Progenitor cell of endocrine pancreas (in vitro differentiated cells): ENCODE measurements around the gene P2RY8. TPM values are rescaled to one million over a fixed set of nuclear protein-coding genes. Genes with fewer than 3 reads are reported as not detected.

Source experiments
- DNase-seq: peaks from one replicate; pipeline ENCODE4 v3.0.0; 2021; ENCODE audit warnings: low spot score; ENCODE audit not compliant: unreplicated experiment
- H3K27ac Mint-ChIP-seq: 2 replicates; pipeline ENCODE4 v1.8.0; 2021; ENCODE audit warnings: mild to moderate bottlenecking, moderate library complexity, mixed read lengths
- H3K27me3 Mint-ChIP-seq: 2 replicates; pipeline ENCODE4 v1.8.0; 2021; ENCODE audit warnings: mixed read lengths
- H3K36me3 Mint-ChIP-seq: 2 replicates; pipeline ENCODE4 v1.8.0; 2022; ENCODE audit warnings: mixed read lengths; ENCODE audit not compliant: insufficient read depth
- H3K4me1 Mint-ChIP-seq: 2 replicates; pipeline ENCODE4 v1.8.0; 2021; ENCODE audit warnings: low read depth, mixed read lengths
- H3K4me3 Mint-ChIP-seq: 2 replicates; pipeline ENCODE4 v1.8.0; 2021; ENCODE audit warnings: low read depth, mild to moderate bottlenecking, moderate library complexity, mixed read lengths
- H3K9me3 Mint-ChIP-seq: 2 replicates; pipeline ENCODE4 v1.8.0; 2021; ENCODE audit warnings: low read depth, mixed read lengths
- long read RNA-seq: library from polyadenylated mRNA; unstranded; transcript quantifications from one replicate; pipeline ENCODE4 v2.0.0, GENCODE V29; 2020
- total RNA-seq: library from RNA; stranded (reverse); gene quantifications from 2 replicates; pipeline ENCODE4 v1.2.1, GENCODE V29; 2021
- TF ChIP-seq, protein P1 (sequence below): fragments of 200-600 bp; sonication (generic); IDR thresholded peaks from one replicate; pipeline ENCODE4 v1.5.0; 2021; ENCODE audit warnings: antibody characterized with exemption, mild to moderate bottlenecking; ENCODE audit not compliant: unreplicated experiment

The P2RY8 gene, protein sequence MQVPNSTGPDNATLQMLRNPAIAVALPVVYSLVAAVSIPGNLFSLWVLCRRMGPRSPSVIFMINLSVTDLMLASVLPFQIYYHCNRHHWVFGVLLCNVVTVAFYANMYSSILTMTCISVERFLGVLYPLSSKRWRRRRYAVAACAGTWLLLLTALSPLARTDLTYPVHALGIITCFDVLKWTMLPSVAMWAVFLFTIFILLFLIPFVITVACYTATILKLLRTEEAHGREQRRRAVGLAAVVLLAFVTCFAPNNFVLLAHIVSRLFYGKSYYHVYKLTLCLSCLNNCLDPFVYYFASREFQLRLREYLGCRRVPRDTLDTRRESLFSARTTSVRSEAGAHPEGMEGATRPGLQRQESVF
- not detected in 2 replicates for total RNA-seq
- long read RNA-seq, result 0 reads

DNA sequence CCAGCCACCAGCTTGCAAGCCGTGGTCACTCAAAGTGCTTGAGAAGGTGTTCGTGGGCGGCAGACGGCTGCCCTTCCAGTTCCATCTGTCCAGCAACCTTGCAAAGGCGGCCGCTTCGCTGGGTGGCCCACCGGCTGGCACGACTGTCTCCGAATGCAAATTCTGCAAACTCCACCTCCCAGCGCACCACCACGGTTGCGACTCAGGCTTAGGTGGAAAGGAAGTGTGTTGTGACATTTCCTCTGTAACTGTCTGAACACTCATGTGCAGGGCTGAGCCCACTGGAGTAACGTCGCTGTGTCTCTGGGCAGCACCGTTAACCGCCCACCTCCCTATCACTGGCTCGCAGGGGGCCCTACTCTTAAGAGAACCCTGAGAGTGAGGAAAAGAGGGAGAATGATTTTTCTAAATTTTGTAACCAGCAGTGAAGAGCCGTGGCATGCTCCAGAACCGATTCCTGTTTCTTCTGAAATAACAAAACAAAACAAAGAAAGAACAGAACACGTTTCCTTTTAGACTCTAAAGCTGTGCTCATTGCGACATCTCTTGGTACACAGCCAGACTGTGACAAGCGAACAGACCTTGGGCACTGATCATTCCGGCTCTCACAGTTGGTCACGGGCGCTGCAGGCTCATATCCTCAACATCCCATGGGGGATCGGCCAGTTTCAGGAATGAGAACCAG lies at the start of gene P2RY8:
P2RY8 (minus strand) TSS at position 155 of the 685 bp plus-strand sequence. CDS start 70,627 bp downstream, outside the sequence.
- H3K4me3 Mint-ChIP-seq, result no peak within 1 kb of the TSS
- no peaks in the 10 kb centered on the region for H3K4me1 Mint-ChIP-seq
- no peak within 1 kb of the TSS for H3K27ac Mint-ChIP-seq
- H3K9me3 Mint-ChIP-seq, result no peaks in the 10 kb centered on the region
- H3K36me3 Mint-ChIP-seq, result no peaks in the 10 kb centered on the region
- no peaks in the 10 kb centered on the region for H3K27me3 Mint-ChIP-seq
- no peak for DNase-seq
- TF ChIP-seq, protein P1, sequence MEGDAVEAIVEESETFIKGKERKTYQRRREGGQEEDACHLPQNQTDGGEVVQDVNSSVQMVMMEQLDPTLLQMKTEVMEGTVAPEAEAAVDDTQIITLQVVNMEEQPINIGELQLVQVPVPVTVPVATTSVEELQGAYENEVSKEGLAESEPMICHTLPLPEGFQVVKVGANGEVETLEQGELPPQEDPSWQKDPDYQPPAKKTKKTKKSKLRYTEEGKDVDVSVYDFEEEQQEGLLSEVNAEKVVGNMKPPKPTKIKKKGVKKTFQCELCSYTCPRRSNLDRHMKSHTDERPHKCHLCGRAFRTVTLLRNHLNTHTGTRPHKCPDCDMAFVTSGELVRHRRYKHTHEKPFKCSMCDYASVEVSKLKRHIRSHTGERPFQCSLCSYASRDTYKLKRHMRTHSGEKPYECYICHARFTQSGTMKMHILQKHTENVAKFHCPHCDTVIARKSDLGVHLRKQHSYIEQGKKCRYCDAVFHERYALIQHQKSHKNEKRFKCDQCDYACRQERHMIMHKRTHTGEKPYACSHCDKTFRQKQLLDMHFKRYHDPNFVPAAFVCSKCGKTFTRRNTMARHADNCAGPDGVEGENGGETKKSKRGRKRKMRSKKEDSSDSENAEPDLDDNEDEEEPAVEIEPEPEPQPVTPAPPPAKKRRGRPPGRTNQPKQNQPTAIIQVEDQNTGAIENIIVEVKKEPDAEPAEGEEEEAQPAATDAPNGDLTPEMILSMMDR, result no peak

DNA sequence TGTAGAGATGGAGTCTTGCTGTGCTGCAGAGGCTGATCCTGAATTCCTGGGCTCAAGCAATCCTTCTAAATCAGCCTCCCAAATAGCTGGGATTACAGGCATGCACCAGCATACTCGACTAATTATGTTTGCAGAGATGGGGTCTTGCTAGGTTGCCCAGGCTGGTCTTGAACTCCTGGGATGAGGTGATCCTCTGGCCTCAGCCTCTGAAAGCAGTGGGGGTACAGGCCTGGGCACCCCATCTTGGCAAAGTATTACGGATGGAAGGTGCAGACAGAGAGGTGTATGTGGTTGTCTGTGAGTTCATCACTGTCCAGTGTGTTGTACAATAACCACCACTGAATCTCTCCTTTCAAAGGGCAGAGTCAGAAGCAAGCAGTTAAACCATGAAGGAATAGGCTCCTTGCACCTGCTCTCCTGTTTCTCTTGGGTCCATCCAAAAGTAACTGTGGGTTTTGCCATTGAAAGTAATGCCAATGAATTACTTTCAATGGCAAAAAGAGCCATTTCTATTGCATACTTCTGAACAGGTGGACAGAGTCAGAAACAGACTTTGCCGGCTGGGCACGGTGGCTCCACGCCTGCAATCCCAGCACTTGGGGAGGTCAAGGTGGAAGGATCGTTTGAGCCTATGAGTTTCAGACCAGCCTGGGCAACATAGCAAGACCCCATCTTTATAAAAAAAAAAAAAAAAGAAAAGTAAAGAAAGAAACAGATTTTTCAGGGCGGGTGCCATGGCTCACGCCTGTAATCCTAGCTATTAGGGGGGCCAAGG lies 47.4 kb upstream of the P2RY8 start:
- Mint-ChIP-seq H3K27ac (no peak overlapping the region), H3K36me3 (no peaks in the 10 kb centered on the region), H3K4me1 (no peaks in the 10 kb centered on the region), H3K27me3 (no peaks in the 10 kb centered on the region), H3K4me3 (no peak overlapping the region), H3K9me3 (no peaks in the 10 kb centered on the region)
- TF ChIP-seq, protein P1, result no peak
- no peak for DNase-seq

DNA sequence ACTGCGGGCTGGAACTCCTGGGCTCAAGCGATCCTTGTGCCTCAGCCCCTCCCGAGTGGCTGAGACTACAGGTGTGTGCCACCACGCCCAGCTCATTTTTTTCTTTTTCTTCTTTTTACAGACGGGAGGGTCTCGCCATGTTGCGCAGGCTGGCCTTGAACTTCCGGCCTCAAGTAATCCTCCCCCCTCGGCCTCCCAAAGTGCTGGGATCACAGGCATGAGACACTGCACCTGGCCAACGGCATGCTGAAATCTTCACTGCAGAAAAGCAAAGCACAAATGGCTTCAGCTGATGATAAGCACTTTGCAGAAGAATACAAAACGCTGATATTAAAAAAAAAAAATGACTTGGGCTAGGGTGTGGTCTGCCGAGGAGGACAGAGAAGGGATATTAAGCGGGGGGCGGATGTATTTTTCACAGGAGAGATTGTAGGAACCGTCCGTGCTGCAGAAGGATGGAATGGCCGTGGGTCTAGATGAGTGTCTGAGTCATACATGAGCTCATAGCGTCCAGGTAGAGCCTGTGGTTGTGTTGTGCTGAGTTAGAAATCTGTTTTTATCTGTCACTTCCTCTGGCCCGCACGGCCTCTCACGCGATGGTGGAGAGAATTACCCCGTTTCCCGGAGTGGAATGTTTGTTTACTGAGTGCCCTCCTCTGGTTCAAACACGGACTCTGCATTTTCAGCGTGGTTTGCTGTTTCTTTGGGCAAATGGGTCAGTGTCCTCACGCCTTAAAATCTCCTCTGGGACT lies 45.9 kb upstream of the P2RY8 start:
- no peak for DNase-seq
- Mint-ChIP-seq H3K27me3 (no peaks in the 10 kb centered on the region), H3K4me1 (no peaks in the 10 kb centered on the region), H3K4me3 (no peak overlapping the region), H3K36me3 (no peaks in the 10 kb centered on the region), H3K27ac (no peak overlapping the region), H3K9me3 (no peaks in the 10 kb centered on the region)
- TF ChIP-seq, protein P1, result no peak

DNA sequence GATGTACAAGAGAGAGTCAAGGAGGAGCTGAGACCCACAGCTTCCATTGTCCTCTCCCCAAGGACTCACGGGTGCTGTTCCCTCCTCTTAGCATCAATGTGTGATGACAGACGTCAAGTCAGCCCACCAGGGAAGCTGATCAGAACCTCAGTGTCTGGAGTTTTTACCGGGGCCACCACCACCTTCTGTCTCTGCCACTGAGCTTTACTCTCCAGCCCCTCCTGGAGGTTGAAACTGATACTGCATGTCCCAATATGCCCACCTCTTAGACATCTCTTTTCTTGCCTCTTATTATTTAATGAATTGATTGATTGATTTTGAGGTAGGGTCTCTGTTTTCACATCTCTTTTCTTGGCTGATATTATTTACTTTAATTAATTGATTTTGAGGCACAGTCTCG lies 44.1 kb upstream of the P2RY8 start:
- TF ChIP-seq, protein P1, result peak; percentile 72
- H3K4me1 Mint-ChIP-seq, result no peaks in the 10 kb centered on the region
- H3K36me3 Mint-ChIP-seq, result no peaks in the 10 kb centered on the region
- H3K27me3 Mint-ChIP-seq, result no peaks in the 10 kb centered on the region
- no peaks in the 10 kb centered on the region for H3K9me3 Mint-ChIP-seq
- no peak overlapping the region for H3K27ac Mint-ChIP-seq
- no peak for DNase-seq
- H3K4me3 Mint-ChIP-seq, result no peak overlapping the region
